Measurements from ENCODE around the gene STAT6.

STAT6 gene

DNA sequence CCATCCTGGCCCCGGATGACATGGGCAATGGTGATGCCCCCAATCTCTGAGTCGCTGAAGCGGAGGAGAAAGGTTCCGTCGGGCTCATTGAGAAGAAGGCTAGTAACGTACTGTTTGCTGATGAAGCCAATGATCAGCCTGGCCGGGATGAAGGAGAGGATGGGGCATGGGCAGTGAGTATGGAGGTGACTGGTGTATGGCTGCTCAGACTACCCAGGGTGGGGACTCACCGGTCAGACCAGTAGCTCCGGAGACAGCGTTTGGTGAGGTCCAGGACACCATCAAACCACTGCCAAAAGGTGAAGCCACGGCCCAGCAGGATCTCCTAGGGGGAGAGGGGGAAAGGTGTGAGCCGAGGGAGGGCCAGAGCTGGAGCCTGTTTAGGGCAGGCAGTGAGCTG, 11.4 kb downstream of the STAT6 start:
- DNase-seq, result no peak

DNA sequence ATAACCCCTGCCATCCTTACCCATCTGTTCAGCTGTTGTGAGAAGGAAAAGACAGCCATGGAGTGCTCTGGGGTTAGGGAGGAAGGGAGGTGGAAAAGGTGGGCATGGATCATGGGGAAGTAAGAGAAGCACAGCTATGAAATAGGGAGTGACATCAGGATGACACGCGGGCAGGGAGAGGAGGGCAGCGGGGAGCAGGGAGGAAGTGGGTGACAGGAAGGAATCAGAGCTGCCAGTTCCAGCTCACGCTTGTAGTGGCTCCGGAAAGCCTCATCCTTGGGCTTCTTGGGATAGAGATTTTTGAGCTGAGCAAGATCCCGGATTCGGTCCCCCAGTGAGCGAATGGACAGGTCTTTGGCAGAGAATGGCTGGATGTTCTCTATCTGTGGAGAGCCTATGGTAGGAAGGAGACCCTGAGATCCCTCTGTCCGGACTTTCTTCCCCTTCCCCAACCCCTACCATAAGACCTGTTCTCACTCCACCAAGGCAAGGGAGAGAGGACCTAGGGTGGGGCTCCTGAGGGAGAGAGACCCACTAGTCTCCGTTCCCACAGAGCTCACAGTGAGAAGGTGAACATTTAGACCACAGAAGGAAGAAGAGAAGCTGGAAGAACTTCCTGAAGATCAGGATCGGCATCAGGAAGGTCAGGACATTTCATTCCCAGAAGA, 12.0 kb downstream of the STAT6 start:
- DNase-seq, result no peak

DNA sequence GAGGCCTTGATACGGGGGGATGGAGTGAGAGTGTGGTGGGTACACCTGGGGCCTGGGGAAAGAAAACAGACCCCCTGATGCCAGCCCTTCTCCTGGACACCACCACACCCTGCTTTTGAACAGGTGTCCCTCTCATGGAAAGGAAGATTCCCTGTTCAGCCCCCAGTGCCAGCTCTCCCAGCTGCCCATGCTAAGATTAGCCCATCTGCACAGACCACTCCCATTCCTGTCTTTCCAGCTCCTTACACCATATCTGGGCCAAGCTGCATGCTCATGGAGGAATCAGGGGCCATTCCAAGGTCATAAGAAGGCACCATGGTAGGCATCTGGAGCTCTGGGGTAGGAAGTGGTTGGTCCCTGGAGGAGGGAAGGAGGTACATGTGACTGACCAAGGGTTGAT, 12.6 kb downstream of the STAT6 start:
- DNase-seq, result no peak

DNA sequence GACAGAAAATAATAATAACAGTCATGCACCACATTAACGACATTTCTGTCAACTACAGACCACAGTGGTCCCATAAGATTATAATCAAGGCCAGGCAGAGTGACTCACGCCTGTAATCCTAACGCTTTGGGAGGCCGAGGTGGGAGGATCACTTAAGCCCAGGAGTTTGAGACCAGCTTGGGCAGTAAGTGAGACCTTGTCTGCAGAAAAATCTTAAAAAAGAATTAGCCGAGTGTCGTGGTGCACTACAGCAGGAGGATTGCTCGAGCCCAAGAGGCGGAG, 13.7 kb downstream of the STAT6 start:
- DNase-seq, result no peak

DNA sequence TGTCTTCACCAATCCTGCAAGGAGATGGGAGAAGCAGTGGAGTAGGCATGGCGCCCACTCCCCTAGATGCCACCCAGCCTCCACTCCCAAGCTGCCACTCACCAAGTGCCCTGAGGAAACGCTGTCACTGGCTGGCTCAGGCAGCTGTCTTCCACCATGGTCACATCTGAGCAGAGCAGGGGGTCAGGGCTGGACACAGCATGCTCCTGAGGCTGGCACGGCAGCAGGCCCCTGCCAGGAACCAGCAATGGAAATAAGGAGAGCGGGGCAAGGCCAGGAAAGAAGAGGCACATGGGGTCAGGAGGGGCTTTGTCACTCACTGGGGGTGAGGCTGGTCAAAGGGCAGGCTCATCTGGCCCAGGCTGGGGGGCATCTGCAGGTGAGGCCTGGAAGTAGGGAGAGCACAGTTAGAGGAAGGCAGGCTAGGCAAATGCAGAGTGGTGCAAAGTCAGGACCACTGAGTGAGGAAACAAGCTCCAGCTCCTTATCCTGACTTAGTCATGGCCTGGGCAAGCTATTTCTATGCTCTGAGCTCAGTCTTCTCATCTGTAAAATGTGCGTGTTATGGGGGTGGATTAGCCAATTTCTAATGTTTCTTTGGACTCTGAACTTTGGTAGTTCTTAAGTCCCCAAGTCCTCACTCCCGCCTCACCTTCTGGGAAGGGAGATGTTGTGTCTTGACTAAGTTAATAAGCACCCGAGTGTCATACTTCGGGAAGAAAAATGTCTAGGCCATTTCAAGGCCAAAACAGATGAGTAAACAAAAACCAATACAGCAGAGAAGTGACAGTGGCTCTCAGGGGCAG, 14.2 kb downstream of the STAT6 start:
- DNase-seq, result no peak

DNA sequence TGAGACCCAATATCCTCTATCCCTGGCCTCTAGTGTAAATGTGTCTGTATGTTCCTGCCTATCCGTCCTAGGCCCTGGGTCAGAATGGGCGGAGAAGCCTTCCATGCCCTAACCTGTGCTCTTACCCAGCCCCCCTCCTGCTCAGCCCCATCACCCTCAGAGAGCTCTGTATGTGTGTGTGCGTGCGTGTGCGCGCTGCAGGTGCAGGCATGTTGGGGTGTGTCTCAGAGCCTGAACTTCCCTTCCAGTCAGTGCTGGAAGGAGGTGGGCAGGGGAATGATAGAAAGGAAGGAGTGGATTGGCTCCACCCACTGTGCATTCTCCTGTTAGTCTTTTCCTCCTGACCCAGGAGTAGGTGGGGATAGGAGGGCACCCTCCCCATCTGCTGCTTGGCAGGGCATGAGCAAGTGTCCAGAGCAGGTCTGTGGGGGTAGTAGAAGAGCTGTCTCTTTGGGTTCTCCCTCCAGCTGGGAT, 15.0 kb downstream of the STAT6 start:
- DNase-seq, result no peak

DNA sequence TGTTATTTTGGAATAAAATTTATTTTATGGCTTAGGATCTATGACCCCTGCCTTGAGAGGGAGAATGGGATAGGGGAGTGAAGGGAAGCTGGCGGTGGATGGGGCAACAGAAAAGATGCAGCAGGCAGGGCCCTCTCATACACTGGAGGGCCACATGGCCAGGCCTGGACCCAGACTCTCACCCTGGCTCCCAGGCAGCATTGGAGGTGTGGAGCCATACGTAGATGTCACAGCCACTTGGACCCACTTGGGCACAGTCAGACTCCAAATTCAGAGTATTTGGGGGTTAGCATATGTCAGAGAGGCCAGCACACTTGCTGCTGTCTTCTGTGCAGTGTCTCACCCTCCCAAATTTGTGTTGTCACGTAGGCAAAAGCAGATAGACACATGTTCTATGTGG, 15.7 kb downstream of the STAT6 start:
- no peak for DNase-seq

DNA sequence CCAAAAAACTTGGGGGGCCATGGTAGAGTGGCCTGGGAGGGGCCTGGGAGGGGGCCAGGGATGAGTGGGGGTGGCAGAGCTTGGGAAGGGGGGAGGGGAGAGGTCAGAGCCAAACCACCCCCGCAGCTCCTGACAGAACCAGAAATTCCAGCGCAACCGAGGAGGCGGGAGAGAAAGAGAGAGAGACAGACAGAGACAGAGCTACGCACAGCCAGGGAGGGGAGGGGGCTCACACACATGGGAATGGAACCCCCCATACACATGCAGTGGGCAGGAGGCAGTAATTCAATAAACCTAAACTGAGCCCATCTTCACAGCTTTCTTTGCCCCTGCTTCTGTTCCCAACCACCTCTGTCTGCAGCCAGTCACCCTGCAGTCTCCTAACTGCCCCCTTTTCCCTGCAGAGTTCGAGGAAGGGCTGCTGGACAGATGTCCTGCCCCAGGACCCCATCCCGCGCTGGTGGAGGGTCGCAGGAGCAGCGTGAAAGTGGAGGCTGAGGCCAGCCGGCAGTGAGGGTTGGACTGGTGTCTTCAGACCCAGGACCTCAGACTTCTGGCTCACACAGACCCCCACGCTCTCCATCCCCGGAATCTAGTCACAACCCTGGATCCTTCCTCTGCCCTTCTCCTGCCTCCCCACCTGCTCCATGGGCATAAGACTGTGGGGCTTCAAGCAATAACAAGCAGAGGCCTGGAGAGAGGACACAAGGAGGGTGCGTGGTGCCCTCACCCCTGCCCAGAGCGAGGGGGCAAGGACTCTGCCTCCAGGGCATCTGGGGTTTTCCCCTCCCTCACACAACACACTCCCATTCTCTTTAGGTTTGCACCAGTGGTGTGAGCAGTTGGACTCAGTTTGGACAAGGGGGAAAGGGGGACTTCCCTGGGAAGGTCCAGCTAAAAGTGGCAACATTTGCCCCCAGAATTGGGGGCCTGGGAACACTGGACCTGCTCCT, 16.7 kb downstream of the STAT6 start:
- no peak for DNase-seq

DNA sequence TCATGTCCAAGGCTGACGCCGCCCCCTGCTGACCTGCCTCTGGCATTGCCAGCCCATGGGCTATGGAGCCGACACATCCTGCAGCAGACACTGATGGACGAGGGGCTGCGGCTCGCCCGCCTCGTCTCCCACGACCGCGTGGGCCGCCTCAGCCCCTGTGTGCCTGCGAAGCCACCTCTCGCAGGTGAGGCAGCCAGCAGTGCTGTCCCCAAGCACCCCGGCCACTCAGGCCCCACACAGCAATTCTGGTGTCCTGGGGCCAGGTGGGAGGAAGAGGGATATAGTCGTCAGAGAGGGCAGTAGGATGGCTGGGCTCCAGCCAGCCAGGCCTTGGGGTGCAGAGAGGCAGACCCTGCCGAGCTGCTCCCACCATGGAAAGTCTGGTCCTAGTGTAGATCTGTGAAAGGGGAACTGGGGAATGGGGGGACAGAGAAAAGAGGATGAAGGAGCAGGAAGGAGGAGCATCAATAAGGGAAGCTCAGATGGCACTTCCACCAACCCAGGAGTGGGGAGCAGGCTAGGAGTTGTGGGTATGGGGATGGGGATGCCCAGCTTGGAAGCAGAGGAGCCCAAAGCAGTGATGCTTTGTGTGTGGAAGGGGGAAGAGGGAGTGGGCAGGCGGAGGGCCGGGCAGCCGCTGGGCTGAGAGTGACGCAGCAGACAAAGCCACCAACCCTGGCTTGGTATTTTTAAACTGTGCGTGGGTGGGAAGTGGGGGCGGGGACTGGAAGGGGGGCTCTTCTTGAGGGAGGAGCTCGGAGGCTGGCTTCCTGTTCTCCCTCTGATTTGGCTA, 17.6 kb downstream of the STAT6 start:
- peak; percentile 38 for DNase-seq

DNA sequence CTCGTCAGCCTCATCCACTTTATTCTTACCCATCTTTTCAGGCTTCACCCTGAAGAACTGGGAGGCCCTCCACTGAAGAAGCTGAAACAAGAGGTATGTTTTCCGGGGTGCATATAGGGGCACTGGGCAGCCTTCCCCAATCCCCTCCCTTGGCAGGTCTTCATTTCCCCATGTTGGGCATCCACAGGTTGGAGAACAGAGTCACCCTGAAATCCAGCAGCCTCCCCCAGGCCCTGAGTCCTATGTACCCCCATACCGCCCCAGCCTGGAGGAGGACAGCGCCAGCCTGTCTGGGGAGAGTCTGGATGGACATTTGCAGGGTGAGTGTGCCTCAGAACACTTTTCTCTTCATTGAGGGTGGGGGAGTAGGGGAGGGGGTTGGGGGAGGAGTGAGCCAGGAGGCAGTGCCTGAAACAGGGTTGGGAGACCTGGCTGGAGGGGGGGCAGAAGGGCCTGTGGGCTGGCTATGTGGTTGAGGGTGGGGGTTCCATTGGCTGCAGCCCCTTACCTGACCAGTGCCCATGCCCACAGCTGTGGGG, 18.2 kb downstream of the STAT6 start:
- no peak for DNase-seq

DNA sequence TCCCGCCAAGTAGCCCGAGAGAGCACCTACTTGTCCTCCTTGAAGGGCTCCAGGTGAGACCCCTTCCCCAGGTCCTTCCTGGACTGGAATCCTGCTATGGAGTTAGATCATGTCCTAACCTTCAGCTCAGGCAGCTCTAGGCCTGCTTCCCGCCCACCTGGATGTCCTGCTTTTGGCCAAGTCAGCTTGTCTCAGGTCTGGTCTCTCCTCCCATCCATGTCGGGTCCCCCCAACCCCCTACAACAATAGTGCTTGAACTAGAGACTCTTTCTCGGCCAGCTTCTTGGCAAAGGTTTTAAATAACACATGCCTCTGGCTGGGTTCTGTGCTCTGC, 18.7 kb downstream of the STAT6 start:
- no peak for DNase-seq

DNA sequence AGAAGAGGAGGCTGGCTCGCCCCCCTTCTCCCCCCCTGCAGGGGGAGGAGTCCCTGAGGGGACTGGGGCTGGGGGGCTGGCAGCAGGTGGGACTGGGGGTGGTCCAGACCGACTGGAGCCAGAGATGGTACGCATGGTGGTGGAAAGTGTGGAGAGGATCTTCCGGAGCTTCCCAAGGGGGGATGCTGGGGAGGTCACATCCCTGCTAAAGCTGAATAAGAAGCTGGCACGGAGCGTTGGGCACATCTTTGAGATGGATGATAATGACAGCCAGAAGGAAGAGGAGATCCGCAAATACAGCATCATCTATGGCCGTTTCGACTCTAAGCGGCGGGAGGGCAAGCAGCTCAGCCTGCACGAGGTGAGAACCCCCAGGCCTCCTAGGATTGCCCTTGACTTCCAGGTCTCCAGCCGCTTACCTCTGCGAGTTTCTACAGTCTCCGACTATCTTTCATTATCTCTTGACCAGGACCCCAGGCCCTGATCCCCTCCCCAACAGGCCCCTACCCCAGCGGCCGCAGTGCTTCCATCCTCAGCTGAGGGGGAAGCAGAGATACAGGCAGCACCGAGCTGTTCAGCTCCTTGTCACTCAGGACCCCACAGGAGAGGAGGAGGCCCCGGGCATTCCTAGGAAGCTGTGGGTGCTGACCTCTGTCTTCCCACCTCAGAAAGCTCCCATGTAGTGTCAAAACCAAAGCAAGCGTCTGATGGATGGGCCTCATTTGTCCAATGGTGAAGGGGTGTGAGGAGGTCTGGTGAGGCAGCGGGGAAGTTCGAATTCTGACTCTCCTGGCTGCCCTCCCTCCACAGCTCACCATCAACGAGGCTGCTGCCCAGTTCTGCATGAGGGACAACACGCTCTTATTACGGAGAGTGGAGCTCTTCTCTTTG, 19.3 kb downstream of the STAT6 start:
- DNase-seq, result no peak

DNA sequence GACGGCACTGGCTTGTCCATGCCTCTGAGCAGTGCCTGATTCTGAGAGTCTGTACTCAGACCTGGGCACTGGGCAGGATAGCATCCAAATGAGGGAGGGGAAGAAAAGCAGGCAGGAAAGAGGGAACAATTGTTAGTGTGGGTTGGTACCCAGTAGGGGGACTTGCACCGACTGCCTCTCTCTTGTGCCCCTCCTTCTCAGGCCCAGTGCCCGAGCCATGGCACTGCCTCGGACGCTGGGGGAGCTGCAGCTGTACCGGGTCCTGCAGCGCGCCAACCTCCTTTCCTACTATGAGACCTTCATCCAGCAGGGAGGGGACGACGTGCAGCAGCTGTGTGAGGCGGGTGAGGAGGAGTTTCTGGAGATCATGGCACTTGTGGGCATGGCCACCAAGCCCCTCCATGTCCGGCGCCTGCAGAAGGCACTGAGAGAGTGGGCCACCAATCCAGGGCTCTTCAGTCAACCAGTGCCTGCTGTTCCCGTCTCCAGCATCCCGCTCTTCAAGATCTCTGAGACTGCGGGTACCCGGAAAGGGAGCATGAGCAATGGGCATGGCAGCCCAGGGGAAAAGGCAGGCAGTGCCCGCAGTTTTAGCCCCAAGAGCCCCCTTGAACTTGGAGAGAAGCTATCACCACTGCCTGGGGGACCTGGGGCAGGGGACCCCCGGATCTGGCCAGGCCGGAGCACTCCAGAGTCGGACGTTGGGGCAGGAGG, 20.1 kb downstream of the STAT6 start:
- DNase-seq, result no peak

DNA sequence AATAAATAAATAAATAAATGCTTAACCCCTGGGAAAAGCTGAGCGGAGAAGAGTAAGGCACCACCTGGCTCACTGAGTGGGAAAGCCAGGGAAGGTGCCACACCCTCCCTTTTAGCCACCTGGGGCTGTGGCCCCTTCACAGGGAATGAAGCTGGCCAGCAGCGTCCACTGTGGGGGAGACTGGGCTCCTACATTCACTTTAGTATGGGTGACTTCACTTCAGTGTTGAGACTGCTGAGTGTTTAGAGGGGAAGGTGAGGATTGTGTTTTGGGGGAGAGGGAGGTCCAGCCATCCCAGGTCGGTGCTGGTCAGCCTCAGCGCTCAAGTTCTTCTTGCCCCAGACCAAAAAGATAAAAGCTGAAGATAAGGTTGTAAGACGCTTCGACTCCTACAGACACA, 20.7 kb downstream of the STAT6 start:
- DNase-seq, result no peak

DNA sequence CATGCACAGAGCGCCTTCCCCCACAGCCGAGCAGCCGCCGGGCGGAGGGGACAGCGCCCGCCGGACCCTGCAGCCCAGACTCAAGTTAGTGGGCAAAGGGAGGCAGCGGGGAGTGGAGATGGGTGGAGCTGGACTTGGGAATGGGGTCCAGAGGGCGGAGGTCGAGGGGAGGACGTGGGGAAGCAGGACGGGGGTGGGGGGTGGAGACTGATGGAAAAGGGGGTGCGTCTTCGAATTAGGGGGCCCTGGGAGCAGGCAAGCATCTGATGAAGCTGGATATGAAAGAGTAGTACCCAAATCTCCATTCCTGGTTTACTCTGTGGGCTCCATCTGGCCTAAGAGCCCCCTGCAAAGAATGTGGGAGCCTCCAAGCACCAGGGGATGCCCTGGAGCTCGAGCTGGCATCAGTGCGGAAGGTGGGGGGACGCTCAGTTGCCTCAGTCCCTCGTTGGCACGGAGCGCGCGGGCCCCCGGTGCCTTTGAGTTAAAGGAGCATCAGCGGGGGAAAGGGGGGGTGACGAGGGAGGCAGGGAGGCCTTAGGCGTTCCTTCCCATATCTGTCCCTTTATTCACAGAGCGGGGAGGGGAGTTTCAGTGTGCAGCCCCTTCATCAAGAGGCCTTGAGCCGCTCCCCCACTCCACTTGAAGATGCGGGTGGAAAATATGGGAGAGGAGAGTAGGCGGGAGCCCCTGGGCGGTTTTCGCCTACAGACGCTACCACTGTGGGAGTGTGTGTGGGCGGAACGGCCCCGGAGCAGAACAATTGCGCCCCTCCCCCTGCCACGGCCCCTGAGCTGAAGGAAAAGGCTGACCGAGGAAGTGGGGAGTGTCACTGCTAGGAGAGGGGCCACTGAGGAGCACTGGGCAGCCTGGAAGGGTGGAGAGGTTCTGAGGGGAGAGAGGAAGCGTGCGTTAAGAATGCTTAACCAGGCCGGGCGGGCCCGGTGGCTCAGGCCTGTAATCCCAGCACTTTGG, 21.6 kb downstream of the STAT6 start:
- DNase-seq, result no peak

DNA sequence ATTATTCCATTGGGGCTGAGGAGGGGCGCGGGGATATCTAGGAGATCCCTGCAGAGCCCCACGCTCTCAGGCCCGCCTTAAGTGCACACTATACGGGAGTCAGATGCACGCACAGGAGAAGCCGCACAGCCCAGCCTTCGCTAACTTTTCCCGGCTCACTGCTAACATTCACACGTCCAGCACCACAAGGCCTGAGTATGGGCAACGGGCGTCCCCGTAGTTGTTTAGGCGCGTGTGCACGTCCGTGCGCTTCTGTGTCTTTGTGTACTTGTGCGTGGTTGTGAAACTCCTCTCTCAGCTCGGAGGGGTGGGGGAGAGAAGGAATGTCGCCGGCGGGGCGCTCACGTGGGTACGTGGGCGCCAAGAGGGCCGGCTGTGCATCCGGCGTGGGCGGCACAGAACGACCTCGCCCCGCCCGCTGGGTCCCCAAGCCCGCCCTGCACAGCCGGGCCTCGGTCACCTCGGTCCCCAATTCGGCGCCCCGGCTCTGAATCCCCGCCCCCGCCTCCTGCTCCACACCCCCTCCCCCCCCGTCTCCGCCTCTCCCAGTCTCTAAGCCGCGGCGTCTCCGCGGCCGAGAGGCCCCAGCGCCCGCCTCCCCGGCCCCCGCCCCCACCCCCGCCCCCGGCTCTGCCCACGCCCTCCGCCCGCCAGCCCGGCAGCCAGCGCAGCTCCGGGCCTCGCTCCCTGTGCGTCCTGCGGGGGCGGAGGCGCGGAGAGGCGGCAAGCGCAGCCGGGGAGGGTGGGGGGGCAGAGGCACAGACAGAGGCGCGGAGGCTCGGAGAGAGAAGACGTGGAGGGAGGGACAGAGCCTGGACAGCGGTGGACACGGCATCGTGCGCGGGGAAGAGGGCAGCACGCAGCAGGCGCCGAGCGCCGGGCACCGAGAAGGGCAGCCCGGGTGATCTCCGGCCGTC, 22.6 kb downstream of the STAT6 start, which contains the start of gene NAB2:
Gene NAB2 (plus strand): TSS at position 761 of the 917 bp plus-strand sequence. CDS start 158 bp downstream, outside the sequence.
- DNase-seq, result peak; percentile 98

DNA sequence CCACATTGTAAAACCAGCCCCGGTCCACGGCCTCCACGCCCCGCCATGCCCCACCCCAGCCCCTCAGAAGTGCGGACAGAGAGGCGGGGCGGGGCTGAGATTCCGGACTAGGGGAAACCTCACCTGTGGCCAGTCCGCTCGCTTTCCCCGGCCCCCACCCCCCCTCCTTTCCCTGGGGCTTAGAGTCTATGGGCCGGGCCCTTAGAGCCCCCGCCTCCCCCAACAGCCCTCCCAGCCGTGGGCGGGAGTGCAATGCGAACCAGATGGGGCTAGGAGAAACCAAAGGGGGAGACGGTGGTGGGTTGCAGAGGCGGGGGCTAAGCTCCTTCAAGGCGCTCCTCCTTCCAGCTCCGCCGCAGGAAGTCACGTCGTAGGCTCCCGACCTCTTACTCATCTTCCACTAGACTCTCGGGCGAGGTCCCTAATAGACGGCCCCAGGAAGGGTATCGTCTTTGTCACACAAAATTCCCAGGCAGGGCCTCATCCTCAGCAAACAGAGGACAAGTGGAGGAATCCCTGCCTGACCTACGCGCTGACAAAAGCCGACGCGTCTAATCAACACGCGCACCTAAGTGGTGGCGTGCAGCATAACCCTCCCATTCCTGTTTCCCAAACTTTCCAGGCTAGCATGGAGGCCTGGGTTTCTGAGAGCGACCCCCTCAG, 23.3 kb downstream of the STAT6 start:
- DNase-seq, result peak; percentile 84
